HepG2 (cell line): ENCODE data around the gene PAIP1. TPM values are rescaled to one million over a fixed set of nuclear protein-coding genes. Genes with fewer than 3 reads are reported as not detected.
A peak's percentile ranks its signal among the peaks of the same experiment; 100 is the strongest.

ENCODE experiments used
- ATF6 ChIP-seq: sonication (generic); formaldehyde crosslinking; conservative IDR thresholded peaks from 2 replicates; pipeline ENCODE4 v1.4.0; 2020; ENCODE audit warnings: missing genetic modification reagents
- EEA1 ChIP-seq: sonication (generic); formaldehyde crosslinking; IDR thresholded peaks from 2 replicates; pipeline ENCODE4 v1.5.1; 2020; ENCODE audit warnings: mild to moderate bottlenecking, missing genetic modification reagents, borderline replicate concordance
- FLYWCH1 ChIP-seq: sonication (generic); formaldehyde crosslinking; IDR thresholded peaks from 2 replicates; pipeline ENCODE4 v1.8.1; 2023; ENCODE audit warnings: mild to moderate bottlenecking, missing genetic modification reagents
- FOSL2 ChIP-seq: sonication (generic); formaldehyde crosslinking; IDR thresholded peaks from 2 replicates; pipeline ENCODE4 v1.4.0; 2020; ENCODE audit warnings: missing genetic modification reagents
- GMEB1 ChIP-seq: sonication (generic); formaldehyde crosslinking; IDR thresholded peaks from 2 replicates; pipeline ENCODE4 v1.5.1; 2020; ENCODE audit warnings: missing genetic modification reagents, mild to moderate bottlenecking, borderline replicate concordance
- HINFP ChIP-seq: sonication (generic); formaldehyde crosslinking; IDR thresholded peaks from 2 replicates; pipeline ENCODE4 v1.4.0; 2020; ENCODE audit warnings: low read depth, mild to moderate bottlenecking, missing genetic modification reagents
- MXD3 ChIP-seq: IDR thresholded peaks from 2 replicates; pipeline ENCODE4 v1.6.1; 2016; ENCODE audit warnings: mild to moderate bottlenecking, missing biosample characterization, missing genetic modification reagents
- PATZ1 ChIP-seq: sonication (generic); formaldehyde crosslinking; IDR thresholded peaks from 2 replicates; pipeline ENCODE4 v1.4.0; 2020; ENCODE audit warnings: missing genetic modification reagents
- PHF8 ChIP-seq: sonication (generic); formaldehyde crosslinking; IDR thresholded peaks from 2 replicates; pipeline ENCODE4 v1.5.0; 2020; ENCODE audit warnings: missing genetic modification reagents
- PRMT3 ChIP-seq: sonication (generic); formaldehyde crosslinking; IDR thresholded peaks from 2 replicates; pipeline ENCODE4 v1.8.1; 2022; ENCODE audit warnings: low read depth, mild to moderate bottlenecking, moderate library complexity, missing genetic modification reagents, borderline replicate concordance
- SALL1 ChIP-seq: sonication (generic); formaldehyde crosslinking; IDR thresholded peaks from 2 replicates; pipeline ENCODE4 v1.8.0; 2022; ENCODE audit warnings: mild to moderate bottlenecking, missing genetic modification reagents
- TARDBP ChIP-seq: sonication (generic); formaldehyde crosslinking; IDR thresholded peaks from 2 replicates; pipeline ENCODE4 v1.8.0; 2022; ENCODE audit warnings: mild to moderate bottlenecking, missing genetic modification reagents
- TFDP2 ChIP-seq: sonication (generic); formaldehyde crosslinking; IDR thresholded peaks from 2 replicates; pipeline ENCODE4 v1.4.0; 2020; ENCODE audit warnings: missing genetic modification reagents
- ZFP36L1 ChIP-seq: sonication (generic); formaldehyde crosslinking; IDR thresholded peaks from 2 replicates; pipeline ENCODE4 v1.8.0; 2022; ENCODE audit warnings: mild to moderate bottlenecking, missing genetic modification reagents, moderate library complexity
- ZFP62 ChIP-seq: sonication (generic); formaldehyde crosslinking; IDR thresholded peaks from 2 replicates; pipeline ENCODE4 v1.4.0; 2020; ENCODE audit warnings: missing genetic modification reagents
- ZNF207 ChIP-seq: fragments of 450-650 bp; IDR thresholded peaks from 2 replicates; pipeline ENCODE4 v1.6.1; 2016; ENCODE audit warnings: antibody characterized with exemption, borderline replicate concordance
- ZNF296 ChIP-seq: sonication (generic); formaldehyde crosslinking; conservative IDR thresholded peaks from 2 replicates; pipeline ENCODE4 v1.5.0; 2020; ENCODE audit warnings: mild to moderate bottlenecking, missing genetic modification reagents
- ZNF501 ChIP-seq: sonication (generic); formaldehyde crosslinking; IDR thresholded peaks from 2 replicates; pipeline ENCODE4 v1.5.1; 2020; ENCODE audit warnings: mild to moderate bottlenecking, moderate library complexity, missing genetic modification reagents
- ZNF766 ChIP-seq: sonication (generic); formaldehyde crosslinking; IDR thresholded peaks from 2 replicates; pipeline ENCODE4 v1.5.0; 2020; ENCODE audit warnings: missing genetic modification reagents, borderline replicate concordance
- polyA plus RNA-seq, 8 experiments: library from polyadenylated mRNA; depleted of rRNA in 3 of 8; stranded (reverse) in 7 of 8; unstranded in 1 of 8; fragments of >200 nt; fragmentation: Illumina TruSeq in 4 of 8; extraction: Trizol in 4 of 8; gene quantifications; 2 replicates each; pipeline versions ENCODE4 v1.2.1 to v1.2.3, GENCODE V29; 2011 to 2016; ENCODE audit warnings: low read depth in 4 of 8, missing spikeins in 1 of 8, mixed read lengths in 1 of 8; ENCODE audit not compliant: insufficient read depth in 1 of 8
- total RNA-seq, 5 experiments: library from RNA; depleted of rRNA; stranded (reverse); fragments of >200 nt; fragmentation: Illumina TruSeq; extraction: Trizol; gene quantifications; 2 replicates each; pipeline ENCODE4 v1.2.3, GENCODE V29; 2016; ENCODE audit warnings: low read depth in 1 of 5

Gene PAIP1
- total and polyA plus RNA-seq, 2 of the 13 experiments (the other 11 are each of a cell fraction or from before 2014, with no cell fraction given), result 96.6 to 116 TPM

- TF ChIP-seq HINFP (CRISPR knock-in tag) (peak; percentile 78; the same call in 1 of the 2 replicates), PATZ1 (0 out of 2 replicates have a peak, but pooled peaks have one; percentile 9), TARDBP (CRISPR knock-in tag) (peak; percentile 22; the same call in 1 of the 2 replicates), GMEB1 (peak; percentile 69), ZNF766 (CRISPR knock-in tag) (0 out of 2 replicates have a peak, but pooled peaks have one; percentile 41), ZNF207 (no peak), SALL1 (CRISPR knock-in tag) (peak; percentile 72), EEA1 (CRISPR knock-in tag) (no peak), FOSL2 (0 out of 2 replicates have a peak, but pooled peaks have one; percentile 32), ATF6 (no peak), ZNF296 (CRISPR knock-in tag) (no peak), PHF8 (CRISPR knock-in tag) (peak; percentile 69), PRMT3 (CRISPR knock-in tag) (0 out of 2 replicates have a peak, but pooled peaks have one; percentile 38), ZFP62 (CRISPR knock-in tag) (no peak), TFDP2 (peak; percentile 96), MXD3 (peak; percentile 51; the same call in 1 of the 2 replicates), FLYWCH1 (CRISPR knock-in tag) (0 out of 2 replicates have a peak, but pooled peaks have one; percentile 37), ZNF501 (CRISPR knock-in tag) (peak; percentile 67; the same call in 1 of the 2 replicates), ZFP36L1 (CRISPR knock-in tag) (peak; percentile 50; the same call in 1 of the 2 replicates)
These were observed 41.8 kb downstream of the PAIP1 start, which contains the start of gene C5orf34 (continued) for GRCh38 chr5:43514816-43515677.
